Left colon (tissue), 2 donors: ENCODE data around the gene PPM1H. TPM values are rescaled to one million over a fixed set of nuclear protein-coding genes. Genes with fewer than 3 reads are reported as not detected.

Experiments
- ATAC-seq: fragments of 200-7000 bp; cut with Tn5 transposase; one replicate; pipeline ENCODE4 v1.9.1; 2020; ENCODE audit warnings: mild to moderate bottlenecking, moderate library complexity
- DNase-seq, 2 donors: peaks; one replicate each; pipeline ENCODE4 v3.0.0-alpha.2; 2020
- intact Hi-C, 2 donors: fragments of 100-400 bp; cut with DNase I in 1 of 2; cut with micrococcal nuclease in 1 of 2; formaldehyde crosslinking; loops; one replicate each; pipeline versions ENCODE4 v1.11.2 to v1.14.0; 2022; cut with DNase I, micrococcal nuclease
- total RNA-seq, 2 donors: library from RNA; stranded (reverse); fragmentation: NEBNext Ultra II Directional; extraction: Animal tissue kit (Norgen Biotek cat#: 25700); gene quantifications; one replicate each; pipeline ENCODE4 v1.2.1, GENCODE V29; 2021
- donor health status: DM: no; HTN: no; CAD: no.
- donor health status: DM: yes; HTN: yes; CAD: no.

Gene PPM1H
- total RNA-seq, 2 donors from 2014 or later, result 7.6 to 7.9 TPM

DNA sequence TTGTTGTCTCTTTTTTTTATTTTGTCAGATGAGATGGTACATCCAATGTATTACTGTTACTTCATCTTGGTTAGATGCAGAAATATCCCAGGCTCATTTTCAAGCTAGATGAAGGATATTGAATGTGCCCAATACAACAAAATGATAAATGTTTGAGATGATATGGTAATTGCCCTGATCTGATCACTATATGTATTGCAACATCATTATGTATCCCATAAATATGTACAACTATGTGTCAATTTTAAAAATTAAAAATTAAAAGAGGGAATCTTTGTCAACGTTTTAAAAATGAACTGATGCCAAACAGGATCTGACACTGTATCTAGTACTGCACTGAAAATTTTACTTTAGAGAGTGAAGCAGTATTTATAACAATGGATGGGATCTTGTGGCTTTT is 78.5 kb downstream of the PPM1H start:
- intact Hi-C loops, result no loop called here
- ATAC-seq, result no peak

DNA sequence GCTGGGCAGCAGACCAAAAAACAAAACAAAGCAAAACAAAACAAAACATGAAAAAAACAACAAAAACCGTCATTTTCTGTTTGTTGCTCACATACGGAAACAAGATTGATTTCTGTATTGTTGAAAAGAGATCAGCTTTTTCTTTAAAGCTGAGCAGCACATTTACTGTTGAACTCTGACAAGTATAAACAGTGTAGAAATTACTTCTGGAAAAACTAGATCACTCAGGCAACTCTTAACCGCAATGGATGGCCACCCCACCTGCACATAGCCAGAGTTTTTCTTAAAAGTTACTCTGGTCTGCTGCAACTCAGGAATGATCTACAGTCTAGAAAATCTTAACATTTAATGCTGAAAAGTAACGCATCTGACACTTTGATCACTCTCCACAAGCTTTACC is 80.9 kb downstream of the PPM1H start:
- intact Hi-C loops, result no loop called here
- no peak for ATAC-seq

More for the DNA sequence above, 78.5 kb downstream of the PPM1H start:
- no peak for DNase-seq

DNA sequence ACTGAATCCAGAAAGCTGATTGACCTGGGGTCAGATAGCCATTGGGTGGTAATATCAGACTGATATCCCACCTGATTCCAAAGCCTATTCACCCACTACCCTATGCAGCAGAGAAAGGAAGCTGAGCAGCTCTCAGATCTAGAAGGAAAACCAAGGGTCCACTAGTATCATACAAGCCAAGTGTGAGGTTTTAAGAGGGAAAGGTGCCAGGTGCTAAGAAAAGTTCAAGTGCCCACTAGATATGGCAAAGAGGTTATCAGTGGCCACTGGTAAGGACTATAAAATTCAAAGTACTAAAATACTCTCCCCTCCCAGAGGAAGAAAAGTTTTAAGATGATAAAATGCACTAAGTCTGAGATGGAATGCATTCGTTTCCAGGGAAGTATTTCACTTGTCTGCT is 85.6 kb downstream of the PPM1H start:
- intact Hi-C loops, result no loop called here
- ATAC-seq, result no peak
- no peak for DNase-seq

More for the DNA sequence above, 80.9 kb downstream of the PPM1H start:
- no peak for DNase-seq

DNA sequence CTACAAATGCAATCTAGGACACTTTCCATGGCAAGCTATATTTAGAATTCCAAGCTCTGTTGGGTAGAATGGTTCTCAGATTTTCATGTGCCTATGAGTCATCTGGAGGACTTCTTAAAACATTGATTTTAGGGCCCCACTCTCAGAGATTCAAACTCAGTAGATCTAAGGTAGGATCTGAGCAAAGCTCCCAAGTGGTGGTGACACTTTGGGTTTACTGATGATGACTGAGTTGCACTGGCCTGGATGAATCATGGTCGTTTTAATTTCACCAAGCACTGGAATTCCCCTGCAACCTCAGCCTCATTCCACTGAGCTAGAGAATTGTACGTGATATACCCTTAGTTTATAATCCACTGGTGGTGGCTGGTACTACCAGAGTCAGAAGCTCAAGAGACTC is 86.5 kb downstream of the PPM1H start:
- ATAC-seq, result no peak
- DNase-seq, result no peak
- intact Hi-C loops, result no loop called here

DNA sequence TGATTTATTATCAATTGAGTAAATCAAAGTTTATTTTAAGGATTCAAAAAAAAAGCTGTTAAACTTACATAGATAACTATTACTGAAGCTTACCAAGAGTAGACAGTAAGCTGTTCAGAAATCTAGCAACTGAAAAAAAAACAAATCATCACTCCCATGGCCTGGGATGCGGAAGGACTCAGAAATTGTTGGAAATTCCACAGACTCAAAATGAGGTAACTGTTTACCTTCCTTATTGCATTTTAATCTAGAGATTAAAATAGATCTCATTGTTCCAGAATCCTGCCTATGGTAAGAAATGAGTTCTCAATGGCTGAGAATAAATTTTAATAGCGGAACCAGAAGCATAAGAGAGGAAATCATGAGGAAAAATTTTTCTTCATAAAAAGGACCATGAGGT is 87.2 kb downstream of the PPM1H start:
- DNase-seq (no peak), ATAC-seq (peak; percentile 40)
- intact Hi-C loops, result no loop called here

DNA sequence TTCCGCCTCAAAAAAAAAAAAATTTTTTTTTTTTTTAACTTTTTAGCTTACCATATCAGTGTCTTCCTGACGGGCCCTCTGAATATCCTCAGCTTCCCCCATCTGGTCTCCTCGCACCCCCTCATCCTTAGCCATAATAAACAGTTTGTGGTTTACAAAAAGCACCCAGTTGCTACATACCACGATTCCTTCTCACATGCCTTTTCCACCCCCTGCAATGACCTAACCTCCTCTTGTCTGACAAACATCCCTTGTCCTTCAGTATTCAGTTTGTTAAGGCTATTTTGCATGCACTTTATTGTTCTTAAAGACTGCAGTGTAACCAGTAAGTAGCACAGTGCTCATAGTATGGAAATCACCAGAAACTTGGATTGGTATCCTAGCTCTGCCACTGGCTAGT is 88.5 kb downstream of the PPM1H start:
- DNase-seq (no peak), ATAC-seq (no peak)
- intact Hi-C loops, result no loop called here

DNA sequence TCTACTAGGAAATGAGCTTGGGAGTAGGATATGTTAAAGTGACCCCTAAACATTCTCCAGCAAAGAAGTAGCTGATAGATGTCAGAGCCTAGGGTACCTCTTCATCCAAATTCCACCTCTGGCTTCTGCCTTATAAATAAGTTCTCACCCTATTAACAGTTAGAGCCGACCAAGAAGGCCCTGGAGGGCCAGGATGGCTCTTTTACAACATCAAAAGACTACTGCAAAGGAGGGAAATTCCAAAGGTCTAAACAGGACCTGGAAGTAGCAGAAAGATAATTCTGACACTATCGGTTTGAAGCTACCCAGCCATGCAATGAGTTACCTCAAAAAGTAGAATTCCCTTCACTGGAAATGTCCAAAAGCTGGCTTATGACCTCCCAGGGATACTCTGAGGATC is 90.0 kb downstream of the PPM1H start:
- ATAC-seq (no peak), DNase-seq (no peak)
- intact Hi-C loops, result no loop called here

DNA sequence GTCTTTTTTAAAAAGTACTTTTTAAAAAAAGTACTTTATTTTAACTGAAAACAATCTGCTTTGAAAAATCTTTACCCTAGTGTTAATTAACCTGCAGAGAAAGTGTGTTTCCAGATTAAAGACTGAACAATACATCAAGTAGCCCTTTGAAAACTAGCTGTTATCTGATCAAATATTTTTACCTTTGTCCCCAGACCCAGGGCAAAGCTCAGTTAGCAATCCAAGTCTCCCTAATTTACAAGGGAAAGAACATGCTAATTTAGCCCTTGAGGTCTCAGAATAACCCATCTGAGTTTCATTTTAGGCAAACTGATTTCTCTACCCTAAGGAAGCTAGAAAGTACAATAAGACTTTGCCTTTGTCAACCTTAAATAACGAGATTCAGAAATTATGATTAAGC is 91.2 kb downstream of the PPM1H start:
- ATAC-seq (no peak), DNase-seq (no peak)
- intact Hi-C loops, result no loop called here

DNA sequence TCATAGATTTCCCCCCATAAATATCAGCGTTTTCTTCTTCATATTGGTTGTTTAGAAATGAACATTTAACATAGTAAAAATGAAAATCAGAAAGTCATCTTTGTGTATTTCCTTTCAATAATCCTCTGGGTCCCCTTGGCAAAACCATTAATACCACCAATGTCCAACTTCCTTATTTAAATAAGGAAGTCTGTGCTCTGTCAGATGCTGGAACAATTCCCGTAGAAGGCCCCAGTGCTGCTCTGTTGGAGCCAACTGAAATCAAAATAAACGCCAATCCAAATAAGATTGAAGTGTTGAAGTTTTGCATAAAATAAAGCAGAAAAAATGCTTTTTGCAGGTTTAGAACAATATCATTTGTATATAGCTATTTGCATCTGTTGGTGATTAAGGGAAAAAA is 93.1 kb downstream of the PPM1H start:
- ATAC-seq, result no peak
- intact Hi-C loops, result no loop called here
- no peak for DNase-seq

DNA sequence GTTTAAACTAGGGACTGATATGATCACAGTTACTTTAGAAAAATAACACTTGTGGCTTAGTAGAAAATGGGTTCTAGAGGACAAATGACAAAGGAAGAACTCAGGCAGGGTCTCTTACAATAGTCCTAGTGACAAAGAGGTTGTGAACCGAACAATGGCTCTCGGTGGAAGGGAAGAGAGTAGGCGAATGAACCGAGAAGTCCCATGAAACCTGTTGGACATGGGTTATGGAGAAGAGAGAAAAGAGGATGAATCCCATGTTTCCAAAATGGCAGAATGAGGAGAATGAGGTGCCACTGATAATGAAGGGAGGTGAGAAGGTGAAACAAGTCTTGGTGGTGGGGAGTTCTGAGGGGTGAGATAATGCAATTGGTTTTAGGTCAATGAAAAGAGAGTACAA is 94.1 kb downstream of the PPM1H start:
- no peak for DNase-seq
- intact Hi-C loops, result no loop called here
- no peak for ATAC-seq

DNA sequence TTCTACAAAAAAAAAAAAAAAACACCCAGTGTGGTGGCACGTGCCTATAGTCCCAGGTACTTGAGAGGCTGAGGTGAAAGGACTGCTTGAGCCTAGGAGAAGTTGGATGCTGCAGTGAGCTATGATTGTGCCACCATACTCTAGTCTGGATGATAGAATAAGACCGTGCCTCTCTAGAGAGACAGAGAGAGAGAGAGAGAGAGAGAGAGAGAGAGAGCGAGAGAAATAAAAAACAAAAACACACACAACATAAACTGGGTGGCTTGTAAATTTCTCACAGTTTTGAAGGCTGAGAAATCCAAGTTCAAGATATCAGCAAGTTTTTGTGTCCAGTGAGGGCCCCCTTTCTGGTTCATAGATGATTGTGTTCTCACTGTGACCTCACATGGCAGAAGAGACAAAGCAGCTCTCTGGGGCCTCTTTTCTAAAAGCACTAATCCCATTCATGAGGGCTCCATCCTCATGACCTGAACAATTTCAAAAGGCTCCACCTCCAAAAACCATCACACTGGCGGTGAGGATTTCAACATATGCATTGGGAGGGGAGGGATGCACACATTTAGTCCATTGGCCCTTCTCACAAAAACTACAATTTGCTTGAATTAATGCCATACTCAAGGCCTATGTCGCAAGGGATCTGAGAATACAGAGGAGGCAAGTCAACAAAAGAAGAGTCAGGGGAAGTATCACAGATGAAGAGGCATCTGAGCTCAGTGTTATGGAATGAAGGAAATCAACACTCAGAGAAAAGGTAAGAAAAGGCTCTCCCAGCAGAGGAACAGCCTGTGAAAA is 94.9 kb downstream of the PPM1H start:
- intact Hi-C loops, result no loop called here
- DNase-seq (no peak), ATAC-seq (no peak)

DNA sequence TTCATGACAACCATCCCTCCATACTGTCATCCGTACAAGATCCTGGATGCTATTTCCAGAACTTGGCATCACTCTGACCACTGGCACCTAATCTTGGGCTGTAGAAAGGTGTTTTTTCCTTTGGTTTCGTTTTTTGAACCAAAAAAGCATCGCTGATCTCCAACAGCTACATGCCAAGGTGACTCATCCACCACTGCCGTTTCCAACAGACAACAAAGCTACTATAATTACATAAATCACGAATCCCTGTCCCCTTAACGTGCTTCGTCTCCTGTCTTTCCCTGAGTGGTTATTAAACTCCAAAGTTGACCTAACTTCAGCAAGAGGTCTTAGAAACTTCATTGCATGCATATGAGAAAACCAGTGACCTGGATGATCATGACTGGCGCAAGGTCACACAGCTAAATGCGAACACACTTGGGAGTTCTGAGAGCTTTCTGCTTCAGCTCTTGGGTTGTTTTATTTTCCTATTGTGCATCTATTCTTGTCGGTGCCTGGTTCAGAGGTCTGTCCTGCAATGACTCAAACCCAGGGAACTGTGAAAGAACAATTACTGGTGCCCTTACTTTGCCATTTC is 99.9 kb downstream of the PPM1H start:
- intact Hi-C loops, result no loop called here
- DNase-seq (no peak), ATAC-seq (no peak)

DNA sequence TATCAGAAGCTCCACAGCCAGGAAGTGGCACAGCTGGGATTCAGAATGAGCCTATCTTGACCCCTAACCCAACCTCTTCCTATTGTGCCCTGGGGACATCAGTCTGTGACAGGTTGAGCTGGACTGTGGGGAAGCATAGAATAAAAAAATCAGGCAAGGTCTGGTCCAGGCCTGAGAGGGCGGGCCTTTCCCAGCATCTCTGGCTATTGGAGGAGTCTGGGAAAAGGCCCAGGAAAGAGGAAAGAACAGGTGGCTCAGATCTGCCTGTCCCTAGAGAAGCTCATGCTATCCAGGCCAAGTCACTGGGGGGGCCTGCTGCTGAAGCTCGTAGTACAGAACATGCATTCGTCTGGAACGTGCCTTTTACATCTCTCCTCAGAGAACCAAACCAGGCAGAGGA is 100.5 kb downstream of the PPM1H start:
- DNase-seq (peak in 1 of 2 donors; percentile 10), ATAC-seq (no peak)
- intact Hi-C loops, result no loop called here

DNA sequence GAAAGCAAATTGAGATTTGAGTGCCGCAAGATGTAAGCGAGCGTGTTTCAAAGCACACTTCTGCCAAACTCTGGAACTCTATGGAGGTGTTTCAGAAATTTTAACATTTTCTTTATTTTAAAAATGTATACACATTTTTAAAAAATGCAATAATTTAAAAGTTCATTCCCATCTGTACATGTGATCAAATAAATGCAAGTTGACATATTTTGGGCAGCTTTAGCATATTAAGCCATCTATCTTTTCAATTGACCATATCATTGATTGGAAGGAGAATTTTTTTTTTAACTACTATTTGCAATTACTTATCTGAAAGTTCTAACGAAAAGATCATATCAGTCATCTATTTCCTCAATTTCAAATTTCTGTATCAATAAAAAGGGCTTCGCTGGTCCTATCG is 101.3 kb downstream of the PPM1H start:
- DNase-seq, result no peak
- intact Hi-C loops, result no loop called here
- no peak for ATAC-seq

DNA sequence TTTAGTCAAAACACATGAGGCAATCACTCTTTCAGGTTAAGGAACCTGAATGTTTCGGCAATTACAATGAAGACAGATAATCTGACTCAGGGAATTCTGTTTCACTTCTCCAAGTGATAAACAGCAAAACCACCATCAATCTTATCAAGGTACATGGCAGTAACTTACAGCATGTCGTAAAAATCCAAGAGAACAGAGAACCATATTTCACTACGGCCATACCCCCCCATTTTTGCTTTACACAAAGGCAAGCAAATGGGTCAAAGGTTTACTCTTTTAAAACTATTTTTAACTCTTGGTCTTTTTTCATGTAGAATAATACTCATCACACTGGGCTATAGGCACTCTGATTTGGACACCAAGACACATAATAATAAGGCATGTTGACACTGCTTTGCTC is 102.4 kb downstream of the PPM1H start:
- no peak for DNase-seq
- intact Hi-C loops, result no loop called here
- no peak for ATAC-seq

DNA sequence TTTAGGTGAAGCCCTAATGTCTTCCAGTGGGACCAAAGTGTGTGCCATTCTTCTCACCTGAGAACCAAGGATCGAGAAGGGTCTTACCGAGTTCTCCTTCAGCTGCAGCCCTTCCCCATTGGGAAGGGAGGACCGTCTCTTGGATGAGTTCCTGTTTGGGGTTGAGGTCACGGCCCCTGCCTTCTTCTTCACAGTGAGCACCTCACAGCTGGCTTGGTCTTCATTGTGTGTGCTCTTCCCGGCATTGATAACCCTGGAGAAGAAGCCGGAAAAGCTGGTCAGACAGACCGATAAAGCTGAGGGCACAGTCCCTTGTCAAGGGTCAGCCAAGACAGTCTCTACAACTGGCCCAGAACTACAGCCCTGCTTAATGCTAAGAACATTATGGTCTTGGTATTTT is 102.9 kb downstream of the PPM1H start:
- ATAC-seq (no peak), DNase-seq (no peak)
- intact Hi-C loops, result no loop called here

DNA sequence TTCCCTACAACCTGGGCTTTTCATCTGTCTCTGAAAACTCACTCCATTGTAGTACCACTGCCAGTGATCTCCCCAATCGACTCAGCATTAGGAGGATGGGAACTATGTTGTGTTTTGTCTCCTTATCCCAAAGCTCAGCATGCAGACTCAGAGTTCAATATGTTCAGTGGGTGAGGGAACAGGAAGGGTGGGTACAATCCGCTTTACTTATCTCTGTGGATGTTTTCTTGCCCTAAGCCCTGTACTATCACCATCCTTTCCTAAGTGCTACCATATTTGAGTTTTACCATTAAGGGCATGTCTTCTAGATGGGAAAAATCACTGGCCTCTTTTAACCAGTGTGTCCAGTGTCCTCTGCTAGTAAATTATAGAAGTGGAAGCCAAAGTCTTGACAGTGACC is 107.1 kb downstream of the PPM1H start:
- ATAC-seq (no peak), DNase-seq (no peak)
- intact Hi-C loops, result no loop called here

DNA sequence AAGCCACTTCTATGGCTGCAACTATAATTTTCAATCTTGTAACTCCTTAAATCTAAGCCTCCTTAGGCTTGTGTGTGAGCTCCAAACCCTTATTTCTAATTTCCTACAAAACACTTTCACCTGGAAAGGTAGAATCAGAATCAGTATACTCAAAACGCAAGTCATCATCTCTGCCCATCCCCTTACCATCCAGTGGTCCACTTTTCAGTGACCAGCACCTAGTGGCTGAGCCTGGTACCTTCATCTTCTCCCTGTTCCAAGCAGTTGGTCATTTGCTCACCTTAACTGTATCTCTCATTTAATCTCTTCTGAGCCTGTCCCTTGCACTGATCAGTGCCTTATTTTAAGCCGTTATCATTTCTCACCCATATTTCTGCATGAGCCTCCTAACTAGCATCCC is 107.9 kb downstream of the PPM1H start:
- DNase-seq (no peak), ATAC-seq (no peak)
- intact Hi-C loops, result no loop called here

DNA sequence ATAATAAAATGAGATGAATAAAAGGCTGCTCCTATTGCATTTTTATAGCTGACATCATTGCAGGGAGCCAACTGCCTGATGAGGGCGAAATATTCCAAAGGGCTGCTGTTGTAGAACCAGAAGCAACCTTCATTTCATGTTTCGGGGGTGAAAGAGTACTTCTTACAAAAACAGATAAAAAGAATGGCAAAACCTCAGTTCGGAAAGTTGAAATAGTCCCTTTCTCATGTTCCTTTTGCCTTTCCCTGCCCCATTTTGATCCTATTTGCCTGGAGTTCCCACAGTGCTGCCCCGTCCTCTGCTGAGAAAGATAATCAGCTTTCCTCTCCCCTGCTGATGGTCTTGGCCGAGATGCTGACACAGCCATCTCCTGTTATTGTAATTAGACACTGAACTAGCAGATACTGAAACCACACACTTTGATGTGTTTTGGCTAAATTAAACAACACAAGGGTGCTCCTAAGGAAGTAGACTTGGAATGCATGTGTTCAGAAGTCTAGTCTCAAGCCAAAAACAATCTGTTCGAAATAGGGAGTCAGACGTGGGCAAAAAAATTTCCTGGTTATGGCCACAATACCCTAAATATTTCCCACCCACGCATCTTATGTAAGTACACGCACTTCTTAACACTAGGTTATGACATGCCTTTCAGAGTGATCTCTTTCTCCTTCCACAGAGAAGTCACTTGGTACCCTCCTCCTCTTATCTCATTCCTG is 117.2 kb downstream of the PPM1H start:
- DNase-seq, result no peak
- intact Hi-C loops, result no loop called here
- no peak for ATAC-seq

DNA sequence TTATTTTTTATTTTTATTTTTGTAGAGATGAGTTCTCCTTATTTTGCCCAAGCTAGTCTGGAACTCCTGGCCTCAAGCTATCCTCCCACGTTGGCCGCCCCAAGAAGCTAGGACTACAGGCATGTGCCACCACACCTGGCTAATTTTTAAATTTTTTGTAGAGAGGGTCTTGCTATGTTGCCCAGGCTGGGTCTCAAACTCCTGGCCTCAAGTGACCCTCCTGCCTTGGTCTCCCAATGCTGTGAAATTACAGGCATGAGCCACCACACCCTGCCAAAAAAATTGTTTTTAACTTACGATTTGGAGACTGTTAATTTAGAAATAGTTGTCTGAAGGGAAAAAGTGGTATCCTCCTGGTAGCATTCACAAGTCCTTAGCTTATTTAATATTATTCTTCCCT is 120.7 kb downstream of the PPM1H start:
- intact Hi-C loops, result no loop called here
- no peak for ATAC-seq
- DNase-seq, result no peak
